Gastroesophageal sphincter (tissue), 4 donors: ENCODE measurements around the gene XKRX. TPM values are rescaled to one million over a fixed set of nuclear protein-coding genes. Genes with fewer than 3 reads are reported as not detected.

Experiments
- ATAC-seq: fragments of 150-250 bp; one replicate; pipeline ENCODE4 v1.9.1; 2016; ENCODE audit warnings: mild to moderate bottlenecking, moderate library complexity
- H3K27ac ChIP-seq, 4 donors: fragments of 200-600 bp; sonication (generic) in 3 of 4; 1 replicate in 3 of 4; 2 replicates in 1 of 4; pipeline ENCODE4 v1.5.1; 2016 to 2019
- H3K27me3 ChIP-seq: fragments of 200-600 bp; sonication (generic); one replicate; pipeline ENCODE4 v1.5.1; 2019
- H3K36me3 ChIP-seq, 2 donors: fragments of 200-600 bp; sonication (generic); one replicate each; pipeline ENCODE4 v1.5.1; 2019; ENCODE audit warnings: control low read depth in 1 of 2
- H3K4me1 ChIP-seq, 3 donors: fragments of 200-600 bp; sonication (generic); 1 replicate in 2 of 3; 2 replicates in 1 of 3; pipeline ENCODE4 v1.5.1; 2016 to 2019; ENCODE audit warnings: control low read depth in 2 of 3
- H3K4me3 ChIP-seq, 2 donors: fragments of 200-600 bp; sonication (generic); one replicate each; pipeline ENCODE4 v1.5.1; 2019; ENCODE audit warnings: mild to moderate bottlenecking in 1 of 2, moderate library complexity in 1 of 2
- H3K9me3 ChIP-seq, 3 donors: fragments of 200-600 bp; sonication (generic); one replicate each; pipeline ENCODE4 v1.5.1; 2017 to 2019; ENCODE audit warnings: control low read depth in 2 of 3
- CTCF ChIP-seq, 4 experiments: fragments of 200-600 bp in 2 of 4; fragments of 450-650 bp in 2 of 4; sonication (generic) in 1 of 4; IDR thresholded peaks; one replicate each; pipeline ENCODE4 v1.5.1; 2017 to 2019; ENCODE audit warnings: antibody characterized with exemption in 4 of 4, mild to moderate bottlenecking in 2 of 4, moderate library complexity in 2 of 4
- EP300 ChIP-seq: sonication (generic); formaldehyde crosslinking; IDR thresholded peaks from one replicate; pipeline ENCODE4 v1.6.1; 2017; ENCODE audit warnings: antibody characterized with exemption, mild to moderate bottlenecking
- POLR2A ChIP-seq, 2 donors: fragments of 450-650 bp; IDR thresholded peaks; one replicate each; pipeline ENCODE4 v1.6.1; 2017; ENCODE audit warnings: antibody characterized with exemption in 2 of 2, mild to moderate bottlenecking in 2 of 2, moderate library complexity in 1 of 2
- POLR2AphosphoS5 ChIP-seq: sonication (generic); formaldehyde crosslinking; IDR thresholded peaks from one replicate; pipeline ENCODE4 v1.6.1; 2017; ENCODE audit warnings: antibody characterized with exemption
- WGBS, 2 donors: methylation state at CpG; one replicate each; pipeline ENCODE4 v1.1.5; 2018; ENCODE audit warnings: low coverage in 1 of 2; 5-methylcytosine and 5-hydroxymethylcytosine counted together
- total RNA-seq, 4 donors: library from RNA; depleted of rRNA; stranded (reverse); fragments of >200 nt; gene quantifications; one replicate each; pipeline ENCODE4 v1.1.0, GENCODE V29; 2016

Gene XKRX
- total RNA-seq, 4 donors from 2014 or later, result 0.16 TPM; not detected in 3

DNA sequence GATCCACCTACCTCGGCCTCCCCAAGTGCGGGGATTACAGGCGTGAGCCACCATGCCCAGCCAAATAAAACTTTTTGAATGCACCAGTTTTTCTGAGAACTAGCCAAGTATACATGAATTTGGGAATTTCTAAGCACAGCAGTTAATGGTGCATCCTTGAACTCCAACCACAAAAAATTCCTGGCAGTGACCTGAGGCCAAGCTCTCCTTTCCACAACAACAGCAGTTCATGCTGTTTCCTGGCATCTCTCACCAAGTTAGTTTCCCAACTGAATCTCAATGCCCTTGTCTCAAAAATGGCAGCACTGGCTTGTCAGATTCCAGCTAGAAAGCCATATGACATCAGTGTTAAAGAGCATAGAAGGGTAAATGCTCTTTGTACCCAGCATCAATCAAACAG is 15.9 kb upstream of the XKRX start:
- peaks cover 0 to 5% of the 10 kb centered on the region in 2 donors for H3K36me3 ChIP-seq
- H3K4me3 ChIP-seq, result no peak overlapping the region
- H3K27ac ChIP-seq, result no peak overlapping the region
- no peaks in the 10 kb centered on the region for H3K9me3 ChIP-seq
- ATAC-seq, result no peak
- no CpG with 5 or more reads among the region's 3 CpGs for WGBS, 2 donors
- no peak for TF ChIP-seq POLR2AphosphoS5
- TF ChIP-seq POLR2A (IDR thresholded peaks at IDR 0.05), result no peak
- TF ChIP-seq EP300, result no peak
- TF ChIP-seq CTCF (IDR thresholded peaks at IDR 0.05), result no peak
- no peaks in the 10 kb centered on the region for H3K4me1 ChIP-seq
- no peaks in the 10 kb centered on the region for H3K27me3 ChIP-seq

DNA sequence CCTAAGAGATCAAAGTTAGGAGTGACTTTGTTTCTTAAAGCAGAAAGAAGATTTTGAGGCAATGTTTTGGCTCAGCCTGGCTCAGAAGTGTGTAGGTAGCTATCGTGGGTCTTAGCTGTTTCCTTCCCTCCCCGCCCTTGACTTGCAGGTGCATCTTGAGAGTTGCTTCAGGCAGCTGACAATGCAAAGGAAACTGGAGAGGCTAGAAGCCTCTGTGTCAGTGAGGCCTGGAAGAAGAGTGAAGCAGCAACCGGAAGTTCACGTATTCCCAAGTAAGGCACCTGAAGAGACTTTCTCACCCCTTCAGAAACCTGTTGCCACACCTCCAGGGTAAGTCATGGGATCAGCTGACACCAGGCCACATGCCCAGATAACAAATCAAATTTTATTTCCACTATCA is 10.6 kb upstream of the XKRX start:
- WGBS, 2 donors, result 79% methylated on average over 4 of the region's 4 CpGs; no CpG with 5 or more reads in 1 of the 2 donors
- no peak overlapping the region for H3K4me3 ChIP-seq
- ATAC-seq, result no peak
- no peaks in the 10 kb centered on the region for H3K4me1 ChIP-seq
- no peaks in the 10 kb centered on the region for H3K27me3 ChIP-seq
- no peaks in the 10 kb centered on the region for H3K36me3 ChIP-seq
- H3K27ac ChIP-seq, result no peak overlapping the region
- TF ChIP-seq CTCF (IDR thresholded peaks at IDR 0.05) (no peak), POLR2AphosphoS5 (no peak), POLR2A (IDR thresholded peaks at IDR 0.05) (no peak)
- no peaks in the 10 kb centered on the region for H3K9me3 ChIP-seq

DNA sequence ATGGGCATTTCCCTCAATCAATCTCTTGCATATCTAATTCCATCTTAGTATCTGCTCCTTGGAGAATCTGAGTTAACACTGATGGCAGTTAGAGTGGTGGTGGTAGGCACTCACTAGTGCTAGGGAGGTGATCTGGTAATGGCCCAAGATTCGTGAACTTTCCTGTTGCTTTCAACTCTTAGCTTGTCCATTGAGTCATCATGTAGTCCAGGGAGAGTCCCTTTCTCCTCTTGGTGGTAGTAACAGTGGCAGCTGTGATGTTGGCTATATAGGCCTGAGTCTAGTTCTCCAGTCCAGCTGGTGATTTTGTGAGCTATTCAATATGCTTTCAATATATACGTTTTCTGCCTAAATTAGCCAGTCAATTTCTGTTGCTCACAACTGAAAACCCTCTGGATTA is 7.0 kb upstream of the XKRX start:
- no peak overlapping the region for H3K4me3 ChIP-seq
- no peaks in the 10 kb centered on the region for H3K27me3 ChIP-seq
- ATAC-seq, result no peak
- H3K36me3 ChIP-seq, result no peaks in the 10 kb centered on the region
- H3K9me3 ChIP-seq, result no peaks in the 10 kb centered on the region
- 52 to 83% methylated on average over 1 to 2 of the region's 2 CpGs for WGBS, 2 donors
- no peaks in the 10 kb centered on the region for H3K4me1 ChIP-seq
- no peak for TF ChIP-seq POLR2A (IDR thresholded peaks at IDR 0.05)
- no peak for TF ChIP-seq POLR2AphosphoS5
- TF ChIP-seq EP300, result no peak
- no peak for TF ChIP-seq CTCF (IDR thresholded peaks at IDR 0.05)
- H3K27ac ChIP-seq, result no peak overlapping the region

GRCh38 chrX:100931925-100932285 is 3.2 kb upstream of the XKRX start:
- no peak overlapping the region for H3K27ac ChIP-seq
- WGBS, 2 donors, result 86 to 92% methylated on average over 3 of the region's 3 CpGs
- H3K27me3 ChIP-seq, result no peaks in the 10 kb centered on the region
- no peaks in the 10 kb centered on the region for H3K9me3 ChIP-seq
- no peak for ATAC-seq
- peaks cover 0 to 12% (median 0%) of the 10 kb centered on the region in 3 donors for H3K4me1 ChIP-seq
- no peaks in the 10 kb centered on the region for H3K36me3 ChIP-seq
- no peak overlapping the region for H3K4me3 ChIP-seq
- no peak for TF ChIP-seq EP300
- TF ChIP-seq POLR2AphosphoS5, result no peak
- no peak for TF ChIP-seq POLR2A (IDR thresholded peaks at IDR 0.05)
- TF ChIP-seq CTCF (IDR thresholded peaks at IDR 0.05), result no peak

GRCh38 chrX:100931218-100931924 is 2.7 kb upstream of the XKRX start:
- 68 to 90% methylated on average over 4 of the region's 4 CpGs for WGBS, 2 donors

More at GRCh38 chrX:100931218-100931924, 2.7 kb upstream of the XKRX start:
- H3K4me1 ChIP-seq, result peaks cover 0 to 12% (median 0%) of the 10 kb centered on the region in 3 donors
- no peak for ATAC-seq
- no peak overlapping the region for H3K27ac ChIP-seq
- TF ChIP-seq POLR2A (IDR thresholded peaks at IDR 0.05), result no peak
- no peak for TF ChIP-seq POLR2AphosphoS5
- no peak for TF ChIP-seq EP300
- TF ChIP-seq CTCF (IDR thresholded peaks at IDR 0.05), result no peak
- H3K27me3 ChIP-seq, result no peaks in the 10 kb centered on the region
- no peaks in the 10 kb centered on the region for H3K36me3 ChIP-seq
- no peaks in the 10 kb centered on the region for H3K9me3 ChIP-seq
- no peak overlapping the region for H3K4me3 ChIP-seq
